Smooth muscle cell (in vitro differentiated cells): ENCODE data around the gene RPS6KA4. TPM values are rescaled to one million over a fixed set of nuclear protein-coding genes. Genes with fewer than 3 reads are reported as not detected.
A peak's percentile ranks its signal among the peaks of the same experiment; 100 is the strongest.

Experiments
- DNase-seq: peaks from one replicate; lab custom pipeline; 2025; ENCODE audit not compliant: unreplicated experiment; lab: John Stamatoyannopoulos, UW
- H2AFZ ChIP-seq: fragments of 200-600 bp; sonication (generic); 2 replicates; pipeline ENCODE4 v1.6.0; 2016; ENCODE audit warnings: antibody characterized with exemption, low read depth, mild to moderate bottlenecking
- H3F3A ChIP-seq: fragments of 200-600 bp; sonication (generic); 2 replicates; pipeline ENCODE4 v1.6.0; 2017; ENCODE audit warnings: antibody characterized with exemption, low read depth
- H3K27ac ChIP-seq: fragments of 200-600 bp; sonication (generic); 2 replicates; pipeline ENCODE4 v1.5.1; 2016; ENCODE audit warnings: low read depth, mild to moderate bottlenecking
- H3K27me3 ChIP-seq: fragments of 200-600 bp; sonication (generic); 2 replicates; pipeline ENCODE4 v1.6.1; 2016; ENCODE audit warnings: low read depth, mild to moderate bottlenecking
- H3K36me3 ChIP-seq: fragments of 200-600 bp; sonication (generic); 2 replicates; pipeline ENCODE4 v1.5.1; 2016; ENCODE audit warnings: low read depth
- H3K4me1 ChIP-seq: fragments of 200-600 bp; sonication (generic); 2 replicates; pipeline ENCODE4 v1.5.1; 2016; ENCODE audit warnings: low read depth
- H3K4me2 ChIP-seq: fragments of 200-600 bp; sonication (generic); 2 replicates; pipeline ENCODE4 v1.6.0; 2016; ENCODE audit warnings: mild to moderate bottlenecking
- H3K4me3 ChIP-seq: fragments of 200-600 bp; sonication (generic); 2 replicates; pipeline ENCODE4 v1.5.1; 2016; ENCODE audit warnings: mild to moderate bottlenecking
- H3K79me2 ChIP-seq: fragments of 200-600 bp; sonication (generic); 2 replicates; pipeline ENCODE4 v1.6.0; 2016; ENCODE audit warnings: low read depth, mild to moderate bottlenecking
- H3K9ac ChIP-seq: fragments of 200-600 bp; sonication (generic); 2 replicates; pipeline ENCODE4 v1.6.0; 2016; ENCODE audit warnings: low read depth
- H3K9me3 ChIP-seq: fragments of 200-600 bp; sonication (generic); replicated peaks from 2 replicates; pipeline ENCODE4 v1.5.1; 2016; ENCODE audit warnings: low read depth
- H4K20me1 ChIP-seq: fragments of 200-600 bp; sonication (generic); 2 replicates; pipeline ENCODE4 v1.6.0; 2016; ENCODE audit warnings: low read depth
- WGBS: methylation state at CpG from one replicate; pipeline ENCODE4 v1.1.7; 2016; ENCODE audit warnings: low lambda C conversion rate; 5-methylcytosine and 5-hydroxymethylcytosine counted together
- microRNA counts: library from miRNA; unstranded; fragments of <30 nt; microRNA quantifications from one replicate; lab custom pipeline; 2016
- microRNA-seq: library from miRNA; unstranded; fragments of <30 nt; microRNA quantifications from one replicate; pipeline ENCODE4, GENCODE V29; 2016; ENCODE audit warnings: borderline number of aligned reads
- polyA plus RNA-seq: library from polyadenylated mRNA; unstranded; fragments of >200 nt; fragmentation: Nextera tagmentation; extraction: Ambion mirVana; gene quantifications from 2 replicates; pipeline ENCODE4 v1.2.1, GENCODE V29; 2016
- small RNA-seq: library from RNA; depleted of rRNA; stranded (forward); fragments of <200 nt; gene quantifications from one replicate; pipeline ENCODE3, GENCODE V24; 2014
- total RNA-seq: library from RNA; depleted of rRNA; stranded (reverse); fragments of >200 nt; gene quantifications from 2 replicates; pipeline ENCODE4 v1.2.3, GENCODE V29; 2014
- TF ChIP-seq, protein P1 (sequence below): fragments of 200-600 bp; sonication (generic); IDR thresholded peaks from 2 replicates; pipeline ENCODE4 v1.5.1; 2017; ENCODE audit warnings: borderline replicate concordance, mild to moderate bottlenecking, antibody characterized with exemption; ENCODE audit not compliant: insufficient read depth, poor library complexity, severe bottlenecking

The RPS6KA4 gene
- total and polyA plus RNA-seq, 2 experiments from 2014 or later, result 21.8 to 40.0 TPM

- Histone ChIP-seq H3K27ac (no peak overlapping the region), H3K4me3 (no peak overlapping the region), H3K9me3 (no peaks in the 10 kb centered on the region), H3K9ac (no peak overlapping the region), H3F3A (no peaks in the 10 kb centered on the region), H3K36me3 (no peaks in the 10 kb centered on the region), H3K79me2 (no peaks in the 10 kb centered on the region), H3K4me2 (no peak overlapping the region), H3K4me1 (no peaks in the 10 kb centered on the region), H3K27me3 (no peaks in the 10 kb centered on the region), H4K20me1 (no peaks in the 10 kb centered on the region), H2AFZ (no peak overlapping the region)
- 95% methylated on average over 11 of the region's 11 CpGs for WGBS
- TF ChIP-seq, protein P1, sequence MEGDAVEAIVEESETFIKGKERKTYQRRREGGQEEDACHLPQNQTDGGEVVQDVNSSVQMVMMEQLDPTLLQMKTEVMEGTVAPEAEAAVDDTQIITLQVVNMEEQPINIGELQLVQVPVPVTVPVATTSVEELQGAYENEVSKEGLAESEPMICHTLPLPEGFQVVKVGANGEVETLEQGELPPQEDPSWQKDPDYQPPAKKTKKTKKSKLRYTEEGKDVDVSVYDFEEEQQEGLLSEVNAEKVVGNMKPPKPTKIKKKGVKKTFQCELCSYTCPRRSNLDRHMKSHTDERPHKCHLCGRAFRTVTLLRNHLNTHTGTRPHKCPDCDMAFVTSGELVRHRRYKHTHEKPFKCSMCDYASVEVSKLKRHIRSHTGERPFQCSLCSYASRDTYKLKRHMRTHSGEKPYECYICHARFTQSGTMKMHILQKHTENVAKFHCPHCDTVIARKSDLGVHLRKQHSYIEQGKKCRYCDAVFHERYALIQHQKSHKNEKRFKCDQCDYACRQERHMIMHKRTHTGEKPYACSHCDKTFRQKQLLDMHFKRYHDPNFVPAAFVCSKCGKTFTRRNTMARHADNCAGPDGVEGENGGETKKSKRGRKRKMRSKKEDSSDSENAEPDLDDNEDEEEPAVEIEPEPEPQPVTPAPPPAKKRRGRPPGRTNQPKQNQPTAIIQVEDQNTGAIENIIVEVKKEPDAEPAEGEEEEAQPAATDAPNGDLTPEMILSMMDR, result no peak
- DNase-seq, result no peak
Observed at GRCh38 chr11:64419257-64419790, 60.4 kb downstream of the RPS6KA4 start.

DNA sequence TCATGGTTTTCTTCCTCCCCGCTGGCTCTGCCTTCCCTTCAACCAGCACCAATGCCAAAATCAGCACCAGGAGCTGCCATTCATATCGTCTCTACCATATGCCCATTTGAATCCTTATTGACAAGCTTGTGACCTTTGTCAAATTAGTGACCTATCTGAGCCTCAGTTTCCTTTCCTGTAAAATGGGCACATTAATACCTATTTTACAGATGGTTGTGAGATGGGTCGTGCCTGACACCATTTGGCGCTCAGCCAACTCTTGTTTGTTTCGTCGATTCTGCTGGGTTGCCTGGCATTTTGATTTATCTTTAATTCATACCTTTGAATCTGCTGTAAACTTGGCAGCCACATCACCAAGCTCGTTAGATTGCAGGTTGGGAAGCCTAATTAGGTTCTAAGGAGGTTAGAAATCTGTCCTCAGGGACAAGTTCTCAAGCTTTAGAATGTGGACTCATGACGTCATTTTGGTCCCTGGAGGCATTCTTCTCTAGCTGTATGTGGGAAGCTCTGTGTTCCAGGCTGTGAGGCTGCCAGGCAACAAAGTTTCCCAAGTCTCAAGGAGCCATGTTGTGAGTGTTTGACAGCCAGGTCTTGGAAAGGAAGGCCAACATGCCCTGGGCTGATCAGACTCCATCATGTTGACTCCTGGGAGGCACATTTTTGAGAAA is 61.0 kb downstream of the RPS6KA4 start:
- no peak for DNase-seq

More for the DNA sequence above, 61.0 kb downstream of the RPS6KA4 start:
- no peak overlapping the region for H3K27ac ChIP-seq
- TF ChIP-seq, protein P1, result no peak
- 93% methylated on average over 8 of the region's 8 CpGs for WGBS
- no peak overlapping the region for H3K4me3 ChIP-seq
- H2AFZ ChIP-seq, result no peak overlapping the region
- no peaks in the 10 kb centered on the region for H3K9me3 ChIP-seq
- H3K27me3 ChIP-seq, result no peaks in the 10 kb centered on the region
- no peaks in the 10 kb centered on the region for H4K20me1 ChIP-seq
- H3K4me2 ChIP-seq, result no peak overlapping the region
- no peaks in the 10 kb centered on the region for H3K36me3 ChIP-seq
- no peak overlapping the region for H3K9ac ChIP-seq
- no peaks in the 10 kb centered on the region for H3K4me1 ChIP-seq
- H3F3A ChIP-seq, result no peaks in the 10 kb centered on the region
- H3K79me2 ChIP-seq, result no peaks in the 10 kb centered on the region

MicroRNA genes within 50 kb of the gene (microRNA counts, 767-probe panel; counts per million panel counts)
- microRNA hsa-miR-1237 (lab: Ali Mortazavi, UCI), result 183 counts per million

Small RNA genes lying within 50 kb of the gene (microRNA-seq; reads per million reads assigned to microRNA genes)
- gene MIR1237 (8.2 reads per million, percentile 8 among the genes with 10 or more reads in this experiment), gene MIR7155 (not detected)

Small RNA genes lying within 50 kb of the gene (small RNA-seq; reads per million reads assigned to genes)
- gene MIR1237 (0.18 reads per million), gene MIR7155 (not detected)

Other genes starting within 250 kb of the RPS6KA4 start
- 9.2 and 57.9 TPM in 2 replicates for gene MACROD1, start 193.0 kb upstream of the RPS6KA4 start, total RNA-seq
- gene MACROD1, start 193.0 kb upstream of the RPS6KA4 start, polyA plus RNA-seq, result 32.6 and 35.2 TPM in 2 replicates
- 103 and 114 TPM in 2 replicates for gene STIP1, start 173.0 kb upstream of the RPS6KA4 start, total RNA-seq
- gene STIP1, start 173.0 kb upstream of the RPS6KA4 start, polyA plus RNA-seq, result 117 and 129 TPM in 2 replicates
- 0.18 and 1.2 TPM in 2 replicates for gene FERMT3, start 152.4 kb upstream of the RPS6KA4 start, total RNA-seq
- 2.4 and 3.7 TPM in 2 replicates for gene FERMT3, start 152.4 kb upstream of the RPS6KA4 start, polyA plus RNA-seq
- 52.6 and 66.1 TPM in 2 replicates for gene TRPT1, start 133.0 kb upstream of the RPS6KA4 start, total RNA-seq
- 65.6 and 78.5 TPM in 2 replicates for gene TRPT1, start 133.0 kb upstream of the RPS6KA4 start, polyA plus RNA-seq
- gene NUDT22, start 132.9 kb upstream of the RPS6KA4 start, total RNA-seq, result 50.6 and 51.5 TPM in 2 replicates
- 76.8 and 82.1 TPM in 2 replicates for gene NUDT22, start 132.9 kb upstream of the RPS6KA4 start, polyA plus RNA-seq
- 14.5 and 14.7 TPM in 2 replicates for gene DNAJC4, start 128.6 kb upstream of the RPS6KA4 start, total RNA-seq
- gene DNAJC4, start 128.6 kb upstream of the RPS6KA4 start, polyA plus RNA-seq, result 76.7 and 78.5 TPM in 2 replicates
- gene VEGFB, start 124.6 kb upstream of the RPS6KA4 start, total RNA-seq, result 20.0 and 27.9 TPM in 2 replicates
- 94.4 and 96.5 TPM in 2 replicates for gene VEGFB, start 124.6 kb upstream of the RPS6KA4 start, polyA plus RNA-seq
- gene FKBP2, start 118.1 kb upstream of the RPS6KA4 start, total RNA-seq, result 31.0 and 51.3 TPM in 2 replicates
- 231 and 246 TPM in 2 replicates for gene FKBP2, start 118.1 kb upstream of the RPS6KA4 start, polyA plus RNA-seq
- 213 and 242 TPM in 2 replicates for gene PPP1R14B, start 112.2 kb upstream of the RPS6KA4 start, total RNA-seq
- 530 and 589 TPM in 2 replicates for gene PPP1R14B, start 112.2 kb upstream of the RPS6KA4 start, polyA plus RNA-seq
- gene PLCB3, start 107.6 kb upstream of the RPS6KA4 start, total RNA-seq, result 15.0 and 17.1 TPM in 2 replicates
- 14.8 and 15.6 TPM in 2 replicates for gene PLCB3, start 107.6 kb upstream of the RPS6KA4 start, polyA plus RNA-seq
- gene BAD, start 74.5 kb upstream of the RPS6KA4 start, total RNA-seq, result 48.7 and 65.8 TPM in 2 replicates
- gene BAD, start 74.5 kb upstream of the RPS6KA4 start, polyA plus RNA-seq, result 117 and 126 TPM in 2 replicates
- 17.3 and 19.6 TPM in 2 replicates for gene GPR137, start 73.3 kb upstream of the RPS6KA4 start, total RNA-seq
- gene GPR137, start 73.3 kb upstream of the RPS6KA4 start, polyA plus RNA-seq, result 63.6 and 69.0 TPM in 2 replicates
- not detected in 2 replicates for gene KCNK4, start 67.9 kb upstream of the RPS6KA4 start, total RNA-seq
- gene KCNK4, start 67.9 kb upstream of the RPS6KA4 start, polyA plus RNA-seq, result not detected in 2 replicates
- gene CATSPERZ, start 58.8 kb upstream of the RPS6KA4 start, total RNA-seq, result not detected in 2 replicates
- gene CATSPERZ, start 58.8 kb upstream of the RPS6KA4 start, polyA plus RNA-seq, result not detected in 2 replicates
- gene ESRRA, start 53.6 kb upstream of the RPS6KA4 start, total RNA-seq, result 7.7 and 8.0 TPM in 2 replicates
- 16.7 and 29.4 TPM in 2 replicates for gene ESRRA, start 53.6 kb upstream of the RPS6KA4 start, polyA plus RNA-seq
- 218 and 285 TPM in 2 replicates for gene TRMT112, start 41.6 kb upstream of the RPS6KA4 start, total RNA-seq
- 327 and 353 TPM in 2 replicates for gene TRMT112, start 41.6 kb upstream of the RPS6KA4 start, polyA plus RNA-seq
- gene PRDX5, start 41.0 kb upstream of the RPS6KA4 start, total RNA-seq, result 169 and 209 TPM in 2 replicates
- gene PRDX5, start 41.0 kb upstream of the RPS6KA4 start, polyA plus RNA-seq, result 461 and 474 TPM in 2 replicates
- 0.22 and 2.2 TPM in 2 replicates for gene CCDC88B, start 19.0 kb upstream of the RPS6KA4 start, total RNA-seq
- 2.2 and 3.4 TPM in 2 replicates for gene CCDC88B, start 19.0 kb upstream of the RPS6KA4 start, polyA plus RNA-seq
- 0.18 TPM in 1 of 2 replicates, not detected in the other for gene SLC22A11, start 196.8 kb downstream of the RPS6KA4 start, total RNA-seq
- not detected in 2 replicates for gene SLC22A11, start 196.8 kb downstream of the RPS6KA4 start, polyA plus RNA-seq
- not detected in 2 replicates for gene SLC22A12, start 232.1 kb downstream of the RPS6KA4 start, total RNA-seq
- not detected in 2 replicates for gene SLC22A12, start 232.1 kb downstream of the RPS6KA4 start, polyA plus RNA-seq